ENCODE measurements around the gene SPESP1. TPM values are rescaled to one million over a fixed set of nuclear protein-coding genes. Genes with fewer than 3 reads are reported as not detected.

Gene SPESP1
- total and polyA plus RNA-seq, 2 of the 8 experiments (the other 6 are each of a cell fraction or from before 2014, with no cell fraction given), result not detected

DNA sequence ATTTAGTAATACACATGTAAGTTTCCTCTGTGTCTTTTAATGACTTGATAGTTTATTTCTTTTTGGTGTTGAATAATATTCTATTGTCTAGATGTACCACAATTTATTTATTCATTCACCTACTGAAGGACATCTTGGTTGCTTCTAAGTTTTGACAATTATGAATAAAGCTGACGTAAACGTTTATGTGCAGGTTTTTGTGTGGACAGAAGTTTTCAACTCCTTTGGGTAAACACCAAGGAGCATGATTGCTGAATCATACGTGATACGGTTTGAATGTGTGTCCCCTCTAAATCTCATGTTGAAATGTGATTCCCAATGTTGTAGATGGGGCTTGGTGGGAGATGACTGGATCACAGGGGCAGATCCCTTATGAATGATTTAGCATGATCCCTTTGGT lies 21.5 kb downstream of the SPESP1 start:
- no peak overlapping the region for H3K27ac ChIP-seq (ENCODE audit: low read depth, low read length)
- H3K23me2 ChIP-seq (ENCODE audit: low read depth, low read length), result no peaks in the 10 kb centered on the region
- no peaks in the 10 kb centered on the region for H3K27me3 ChIP-seq (replicated peaks in 1 of 4; ENCODE audit: control insufficient read depth in 3 of 4, extremely low read depth in 1 of 4, insufficient read depth in 3 of 4, low read length in 3 of 4)
- no peak for TF ChIP-seq YY1 (IDR thresholded peaks at IDR 0.05; ENCODE audit: low read depth, low read length)
- TF ChIP-seq, protein P1, sequence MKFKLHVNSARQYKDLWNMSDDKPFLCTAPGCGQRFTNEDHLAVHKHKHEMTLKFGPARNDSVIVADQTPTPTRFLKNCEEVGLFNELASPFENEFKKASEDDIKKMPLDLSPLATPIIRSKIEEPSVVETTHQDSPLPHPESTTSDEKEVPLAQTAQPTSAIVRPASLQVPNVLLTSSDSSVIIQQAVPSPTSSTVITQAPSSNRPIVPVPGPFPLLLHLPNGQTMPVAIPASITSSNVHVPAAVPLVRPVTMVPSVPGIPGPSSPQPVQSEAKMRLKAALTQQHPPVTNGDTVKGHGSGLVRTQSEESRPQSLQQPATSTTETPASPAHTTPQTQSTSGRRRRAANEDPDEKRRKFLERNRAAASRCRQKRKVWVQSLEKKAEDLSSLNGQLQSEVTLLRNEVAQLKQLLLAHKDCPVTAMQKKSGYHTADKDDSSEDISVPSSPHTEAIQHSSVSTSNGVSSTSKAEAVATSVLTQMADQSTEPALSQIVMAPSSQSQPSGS (IDR thresholded peaks at IDR 0.05; ENCODE audit: low read length), result no peak
- TF ChIP-seq SP2 (IDR thresholded peaks at IDR 0.05; ENCODE audit: low read length), result no peak
- TF ChIP-seq, protein P2, sequence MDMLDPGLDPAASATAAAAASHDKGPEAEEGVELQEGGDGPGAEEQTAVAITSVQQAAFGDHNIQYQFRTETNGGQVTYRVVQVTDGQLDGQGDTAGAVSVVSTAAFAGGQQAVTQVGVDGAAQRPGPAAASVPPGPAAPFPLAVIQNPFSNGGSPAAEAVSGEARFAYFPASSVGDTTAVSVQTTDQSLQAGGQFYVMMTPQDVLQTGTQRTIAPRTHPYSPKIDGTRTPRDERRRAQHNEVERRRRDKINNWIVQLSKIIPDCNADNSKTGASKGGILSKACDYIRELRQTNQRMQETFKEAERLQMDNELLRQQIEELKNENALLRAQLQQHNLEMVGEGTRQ (IDR thresholded peaks at IDR 0.05; ENCODE audit: low read length), result no peak
- TF ChIP-seq EP300 (IDR thresholded peaks at IDR 0.05; ENCODE audit: borderline replicate concordance in 1 of 2, low read depth in 2 of 2, low read length in 2 of 2), result no peak
- TF ChIP-seq CHD1 (IDR thresholded peaks at IDR 0.05; ENCODE audit: low read depth, low read length), result no peak
- no peak for TF ChIP-seq SAP30 (IDR thresholded peaks at IDR 0.05; ENCODE audit: insufficient read depth, insufficient replicate concordance, low read length)
- TF ChIP-seq JUN (IDR thresholded peaks at IDR 0.05; ENCODE audit: low read depth, low read length), result no peak
- no peak overlapping the region for H3K9ac ChIP-seq (replicated peaks in 1 of 4; ENCODE audit: extremely low read depth in 1 of 4, low read depth in 3 of 4, low read length in 3 of 4)
- no peak overlapping the region for H2BK12ac ChIP-seq (ENCODE audit: low read depth, low read length)
- no peak overlapping the region for H3K14ac ChIP-seq (ENCODE audit: insufficient read length)
- H4K91ac ChIP-seq (replicated peaks; ENCODE audit: insufficient read length, low read length), result no peak overlapping the region
- WGBS, 2 experiments (ENCODE audit: extremely low coverage in 1 of 2, insufficient coverage in 1 of 2, insufficient read length in 1 of 2, insufficient replicate concordance in 2 of 2, low coverage in 1 of 2, low lambda C conversion rate in 2 of 2, missing lambda C conversion rate in 1 of 2), result 90% methylated on average over 4 of the region's 4 CpGs; no CpG with 5 or more reads in 1 of the 2 experiments
- no peak overlapping the region for H2AK5ac ChIP-seq (ENCODE audit: low read depth, low read length)
- H3K18ac ChIP-seq (ENCODE audit: extremely low read depth, low read length), result no peak overlapping the region
- 0 out of 2 replicates have a peak overlapping the region, but pooled peaks have one; percentile 19 for H2AFZ ChIP-seq (ENCODE audit: low read length)
- H3K9me3 ChIP-seq (ENCODE audit: insufficient read depth in 2 of 2, low read depth in 1 of 2, low read length in 1 of 2), result no peaks in the 10 kb centered on the region
- H3K79me2 ChIP-seq (ENCODE audit: control insufficient read depth in 1 of 2, insufficient read depth in 2 of 2, low read length in 2 of 2), result no peaks in the 10 kb centered on the region
- no peaks in the 10 kb centered on the region for H3K4me1 ChIP-seq (replicated peaks in 1 of 4; ENCODE audit: control insufficient read depth in 3 of 4, insufficient read depth in 4 of 4, low read length in 3 of 4)
- H3K23ac ChIP-seq (ENCODE audit: insufficient read length), result no peak overlapping the region
- no peak overlapping the region for H3K4ac ChIP-seq (replicated peaks; ENCODE audit: insufficient read length, low read depth, low read length)
- no peaks in the 10 kb centered on the region for H3K36me3 ChIP-seq (ENCODE audit: control insufficient read depth in 2 of 4, insufficient read depth in 4 of 4, low read length in 3 of 4)
- ChIA-PET CTCF (ENCODE audit: partially characterized antibody) (interaction anchor here (1.0 to 1.5 kb wide), 2 partner anchors 8 to 84 kb away, joined by 3 to 4 read pairs; no protein-coding TSS in a partner anchor), POLR2A (ENCODE audit: partially characterized antibody) (no interaction called here)
- H3K4me3 ChIP-seq (ENCODE audit: extremely low read depth in 1 of 4, insufficient read depth in 2 of 4, low read depth in 3 of 4, low read length in 4 of 4), result no peak overlapping the region
- FAIRE-seq, result no peak
- DNase-seq (ENCODE audit: low read depth in 1 of 2, low spot score in 2 of 2), result no peak
- H4K5ac ChIP-seq (ENCODE audit: insufficient read length, low read depth, low read length), result no peak overlapping the region
- H2BK20ac ChIP-seq (ENCODE audit: low read length), result no peak overlapping the region
- H3K56ac ChIP-seq (replicated peaks; ENCODE audit: insufficient read length, low read depth, low read length), result no peak overlapping the region
- H2BK5ac ChIP-seq (ENCODE audit: low read depth, low read length), result no peak overlapping the region
- no peak overlapping the region for H4K8ac ChIP-seq (ENCODE audit: extremely low read depth, insufficient read depth, low read length)
- no peaks in the 10 kb centered on the region for H3K79me1 ChIP-seq (ENCODE audit: low read depth, low read length)
- H2BK120ac ChIP-seq (replicated peaks; ENCODE audit: low read depth, low read length), result no peak overlapping the region
- H4K20me1 ChIP-seq (replicated peaks in 1 of 2; ENCODE audit: control insufficient read depth in 1 of 2, insufficient read depth in 2 of 2, low read length in 2 of 2), result no peaks in the 10 kb centered on the region
- no peak overlapping the region for H3K4me2 ChIP-seq (ENCODE audit: insufficient read depth in 1 of 2, low read depth in 2 of 2, low read length in 2 of 2)
- H2BK15ac ChIP-seq (ENCODE audit: low read length), result no peak overlapping the region
